Panc1 (cell line): ENCODE measurements around the gene NCR3LG1. TPM values are rescaled to one million over a fixed set of nuclear protein-coding genes. Genes with fewer than 3 reads are reported as not detected.

Experiments
- ATAC-seq: fragments of 200-7000 bp; cut with Tn5 transposase; 2 replicates; pipeline ENCODE4 v1.9.1; 2020; ENCODE audit warnings: mild to moderate bottlenecking, moderate library complexity
- BruUV-seq: library from RNA; stranded (reverse); fragments of 400-500 nt; replicated peaks from 2 replicates; lab custom pipeline; 2021; lab: Mats Ljungman, UMichigan
- CTCF ChIA-PET: fragments of 300-600 bp; sonication (Branson Sonifier 250); formaldehyde crosslinking; loops from one replicate; lab custom pipeline; 2022; ENCODE audit warnings: antibody characterized with exemption; lab: Charles Lee
- POLR2A ChIA-PET: fragments of 300-600 bp; sonication (Branson Sonifier 250); formaldehyde crosslinking; loops from one replicate; lab custom pipeline; 2022; ENCODE audit warnings: antibody characterized with exemption; lab: Charles Lee
- DNase-seq: peaks from one replicate; pipeline ENCODE4 v3.0.0-alpha.2; 2010; ENCODE audit warnings: low read depth, low spot score
- H3K27ac ChIP-seq: 2 replicates; pipeline ENCODE4 v1.5.1; 2011; ENCODE audit warnings: mild to moderate bottlenecking, low read length, inconsistent platforms
- H3K27me3 ChIP-seq: fragments of 200-500 bp; sonication (Bioruptor generic); 2 replicates; pipeline ENCODE4 v1.6.0; 2014; ENCODE audit warnings: low read length, inconsistent platforms; ENCODE audit not compliant: control insufficient read depth, insufficient read depth
- H3K36me3 ChIP-seq: fragments of 200-500 bp; sonication (Bioruptor generic); 2 replicates; pipeline ENCODE4 v1.5.1; 2014; ENCODE audit warnings: inconsistent platforms, mild to moderate bottlenecking, low read length, moderate library complexity; ENCODE audit not compliant: control insufficient read depth, insufficient read depth
- H3K4me1 ChIP-seq: 2 replicates; pipeline ENCODE4 v1.5.1; 2011; ENCODE audit warnings: inconsistent platforms, mild to moderate bottlenecking, low read length, moderate library complexity; ENCODE audit not compliant: control insufficient read depth, insufficient read depth
- H3K4me3 ChIP-seq, 2 experiments: 2 replicates each; pipeline ENCODE4 v1.5.1; 2011 to 2012; ENCODE audit warnings: low read depth in 2 of 2, low read length in 2 of 2, mild to moderate bottlenecking in 2 of 2, inconsistent platforms in 1 of 2, moderate library complexity in 1 of 2
- H3K9me3 ChIP-seq: fragments of 200-500 bp; sonication (Bioruptor generic); 2 replicates; pipeline ENCODE4 v1.5.1; 2014; ENCODE audit warnings: low read depth, mild to moderate bottlenecking, inconsistent platforms, low read length, moderate library complexity; ENCODE audit not compliant: control insufficient read depth, insufficient read depth
- CTCF ChIP-seq: fragments of 450-650 bp; IDR thresholded peaks from 2 replicates; pipeline ENCODE4 v1.5.1; 2017; ENCODE audit warnings: mild to moderate bottlenecking
- POLR2AphosphoS5 ChIP-seq: IDR thresholded peaks from 2 replicates; pipeline ENCODE4 v1.6.1; 2012; ENCODE audit warnings: mild to moderate bottlenecking, low read depth, low read length, moderate library complexity
- SIN3A ChIP-seq: IDR thresholded peaks from 2 replicates; pipeline ENCODE4 v1.6.1; 2012; ENCODE audit warnings: low read depth, mild to moderate bottlenecking, low read length, moderate library complexity, borderline replicate concordance; ENCODE audit not compliant: insufficient read depth
- TCF7L2 ChIP-seq: IDR thresholded peaks from 2 replicates; pipeline ENCODE4 v1.6.1; 2011; ENCODE audit warnings: mild to moderate bottlenecking, low read depth, low read length, inconsistent platforms
- in situ Hi-C: cut with HindIII; loops from 2 replicates; pipeline ENCODE4 v1.10.0; 2016; ENCODE audit warnings: low sequenced_read_pairs, low pct_unique_long_range_greater_than_20kb
- intact Hi-C: fragments of 100-400 bp; cut with micrococcal nuclease; formaldehyde crosslinking; loops from one replicate; pipeline ENCODE4 v1.10.0; 2022; ENCODE audit not compliant: unreplicated experiment
- total RNA-seq: library from RNA; stranded (reverse); gene quantifications from one replicate; pipeline ENCODE4 v1.2.1, GENCODE V29; 2021; ENCODE audit not compliant: unreplicated experiment
- TF ChIP-seq, protein P1 (sequence below), 2 experiments: IDR thresholded peaks; 2 replicates each; pipeline ENCODE4 v1.6.1; 2011 to 2012; ENCODE audit warnings: low read depth in 2 of 2, control low read depth in 1 of 2, low read length in 1 of 2, mild to moderate bottlenecking in 1 of 2, moderate library complexity in 1 of 2; ENCODE audit not compliant: insufficient read depth in 1 of 2

The NCR3LG1 gene
- total RNA-seq, 1 experiment from 2014 or later, result 8.6 TPM

- intact Hi-C loops, result no loop called here
Measured at GRCh38 chr11:17376493-17376892, 24.9 kb downstream of the NCR3LG1 start.

GRCh38 chr11:17378655-17379054 lies 27.1 kb downstream of the NCR3LG1 start:
- Histone ChIP-seq H3K4me3 (no peak overlapping the region), H3K36me3 (no peaks in the 10 kb centered on the region), H3K27me3 (no peaks in the 10 kb centered on the region), H3K4me1 (no peaks in the 10 kb centered on the region), H3K9me3 (no peaks in the 10 kb centered on the region), H3K27ac (no peak overlapping the region)
- intact Hi-C loops (no loop called here), in situ Hi-C loops (no loop called here)
- POLR2A ChIA-PET, result no interaction called here
- ATAC-seq (no peak), DNase-seq (no peak)
- TF ChIP-seq TCF7L2 (no peak), CTCF (no peak), SIN3A (no peak), POLR2AphosphoS5 (no peak)
- TF ChIP-seq, protein P1, sequence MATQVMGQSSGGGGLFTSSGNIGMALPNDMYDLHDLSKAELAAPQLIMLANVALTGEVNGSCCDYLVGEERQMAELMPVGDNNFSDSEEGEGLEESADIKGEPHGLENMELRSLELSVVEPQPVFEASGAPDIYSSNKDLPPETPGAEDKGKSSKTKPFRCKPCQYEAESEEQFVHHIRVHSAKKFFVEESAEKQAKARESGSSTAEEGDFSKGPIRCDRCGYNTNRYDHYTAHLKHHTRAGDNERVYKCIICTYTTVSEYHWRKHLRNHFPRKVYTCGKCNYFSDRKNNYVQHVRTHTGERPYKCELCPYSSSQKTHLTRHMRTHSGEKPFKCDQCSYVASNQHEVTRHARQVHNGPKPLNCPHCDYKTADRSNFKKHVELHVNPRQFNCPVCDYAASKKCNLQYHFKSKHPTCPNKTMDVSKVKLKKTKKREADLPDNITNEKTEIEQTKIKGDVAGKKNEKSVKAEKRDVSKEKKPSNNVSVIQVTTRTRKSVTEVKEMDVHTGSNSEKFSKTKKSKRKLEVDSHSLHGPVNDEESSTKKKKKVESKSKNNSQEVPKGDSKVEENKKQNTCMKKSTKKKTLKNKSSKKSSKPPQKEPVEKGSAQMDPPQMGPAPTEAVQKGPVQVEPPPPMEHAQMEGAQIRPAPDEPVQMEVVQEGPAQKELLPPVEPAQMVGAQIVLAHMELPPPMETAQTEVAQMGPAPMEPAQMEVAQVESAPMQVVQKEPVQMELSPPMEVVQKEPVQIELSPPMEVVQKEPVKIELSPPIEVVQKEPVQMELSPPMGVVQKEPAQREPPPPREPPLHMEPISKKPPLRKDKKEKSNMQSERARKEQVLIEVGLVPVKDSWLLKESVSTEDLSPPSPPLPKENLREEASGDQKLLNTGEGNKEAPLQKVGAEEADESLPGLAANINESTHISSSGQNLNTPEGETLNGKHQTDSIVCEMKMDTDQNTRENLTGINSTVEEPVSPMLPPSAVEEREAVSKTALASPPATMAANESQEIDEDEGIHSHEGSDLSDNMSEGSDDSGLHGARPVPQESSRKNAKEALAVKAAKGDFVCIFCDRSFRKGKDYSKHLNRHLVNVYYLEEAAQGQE (IDR thresholded peaks at IDR 0.05; ENCODE audit: insufficient read depth in 1 of 2, low read depth in 2 of 2, low read length in 1 of 2), result no peak
- CTCF ChIA-PET, result no interaction called here
- no TSS peak for BruUV-seq

More at GRCh38 chr11:17376493-17376892, 24.9 kb downstream of the NCR3LG1 start:
- POLR2A ChIA-PET, result no interaction called here
- peaks cover 11% of the 10 kb centered on the region; the same call in 1 of the 2 replicates for H3K9me3 ChIP-seq
- no TSS peak for BruUV-seq
- ATAC-seq, result no peak
- TF ChIP-seq POLR2AphosphoS5 (no peak), SIN3A (no peak), TCF7L2 (no peak), CTCF (no peak)
- TF ChIP-seq, protein P1 (IDR thresholded peaks at IDR 0.05; ENCODE audit: insufficient read depth in 1 of 2, low read depth in 2 of 2, low read length in 1 of 2), result no peak
- CTCF ChIA-PET, result no interaction called here
- H3K36me3 ChIP-seq, result no peaks in the 10 kb centered on the region
- no peak overlapping the region for H3K4me3 ChIP-seq
- H3K27ac ChIP-seq, result no peak overlapping the region
- DNase-seq, result no peak
- no peaks in the 10 kb centered on the region for H3K27me3 ChIP-seq
- H3K4me1 ChIP-seq, result no peaks in the 10 kb centered on the region
- in situ Hi-C loops, result no loop called here
